ENCODE data around the gene DHX38. TPM values are rescaled to one million over a fixed set of nuclear protein-coding genes. Genes with fewer than 3 reads are reported as not detected.

The DHX38 gene
- total RNA-seq, 1 experiment from 2014 or later = 47.9 TPM

- DNase-seq (ENCODE audit: low read depth) = no peak
Measured at GRCh38 chr16:72122308-72122707, 28.7 kb downstream of the DHX38 start.

GRCh38 chr16:72122916-72123315 lies 29.3 kb downstream of the DHX38 start:
- DNase-seq (ENCODE audit: low read depth) = no peak

DNA sequence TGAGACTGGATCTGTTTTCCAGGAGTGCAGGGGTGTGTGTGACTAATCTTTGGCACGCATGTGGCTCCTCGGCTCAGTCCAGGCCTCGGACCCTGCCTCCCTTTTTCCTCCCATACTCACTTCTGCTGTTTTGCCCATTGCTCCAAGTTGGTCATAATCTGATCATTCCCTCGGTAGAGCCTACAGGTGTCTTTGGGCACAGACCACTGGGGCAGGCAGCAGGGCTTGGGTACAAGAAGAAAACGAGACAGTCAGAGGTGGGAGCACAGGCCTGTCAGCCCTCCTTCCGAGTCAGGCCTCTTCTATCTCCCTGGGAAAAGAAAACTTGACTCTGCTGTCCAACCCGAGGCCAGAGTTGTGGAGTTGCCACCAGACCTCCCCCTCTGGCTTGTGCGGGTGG lies 29.8 kb downstream of the DHX38 start:
- DNase-seq (ENCODE audit: low read depth) = no peak

- no peak for DNase-seq (ENCODE audit: low read depth)
Measured at GRCh38 chr16:72124148-72124547, 30.5 kb downstream of the DHX38 start.

- peak; percentile 73 for DNase-seq (ENCODE audit: low read depth)
Measured at GRCh38 chr16:72124761-72125634, 31.4 kb downstream of the DHX38 start.

DNA sequence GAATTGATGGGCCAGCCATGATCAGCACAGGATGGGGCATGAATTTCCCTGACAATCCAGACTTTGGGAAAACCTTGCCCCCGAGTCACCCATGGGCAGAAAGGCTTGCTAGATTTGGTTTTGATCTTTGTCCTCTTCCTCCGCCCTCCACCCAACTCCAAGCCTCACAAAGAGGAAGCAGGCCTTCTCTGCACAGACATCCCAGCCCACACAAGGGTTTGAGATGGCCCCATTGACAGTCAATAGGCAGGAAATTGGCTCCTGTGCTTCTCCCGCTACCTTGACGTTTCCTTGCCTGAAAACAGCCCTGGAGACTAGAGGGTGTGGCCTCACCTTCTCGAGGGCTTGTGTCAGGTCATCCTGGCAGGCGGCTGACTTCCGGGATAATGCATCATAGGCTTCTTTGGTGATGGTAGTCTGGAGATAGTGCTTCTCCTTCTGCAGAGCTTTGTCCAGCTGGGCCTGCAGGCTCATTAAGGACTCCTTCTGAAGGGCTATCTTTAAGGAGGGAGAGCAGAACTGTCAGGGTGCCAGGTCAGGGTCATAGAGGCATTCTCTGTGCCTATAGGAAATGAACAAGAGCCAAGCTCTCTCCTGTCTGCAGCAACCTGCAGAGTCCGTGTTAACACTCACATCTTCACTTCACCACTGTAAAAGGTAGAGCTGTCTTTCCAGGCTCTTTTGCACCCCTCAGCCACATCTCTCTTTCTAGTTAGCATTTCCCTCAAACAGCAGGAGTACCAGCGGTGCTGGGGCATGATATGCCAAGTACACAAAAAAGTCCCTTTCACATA lies 32.2 kb downstream of the DHX38 start:
- DNase-seq (ENCODE audit: low read depth) = no peak

GRCh38 chr16:72126429-72126765 lies 32.8 kb downstream of the DHX38 start:
- DNase-seq (ENCODE audit: low read depth) = no peak

- DNase-seq (ENCODE audit: low read depth) = no peak
Measured at GRCh38 chr16:72128701-72129100, 35.1 kb downstream of the DHX38 start.

- DNase-seq (ENCODE audit: low read depth) = no peak
Measured at GRCh38 chr16:72129976-72130656, 36.5 kb downstream of the DHX38 start.

DNA sequence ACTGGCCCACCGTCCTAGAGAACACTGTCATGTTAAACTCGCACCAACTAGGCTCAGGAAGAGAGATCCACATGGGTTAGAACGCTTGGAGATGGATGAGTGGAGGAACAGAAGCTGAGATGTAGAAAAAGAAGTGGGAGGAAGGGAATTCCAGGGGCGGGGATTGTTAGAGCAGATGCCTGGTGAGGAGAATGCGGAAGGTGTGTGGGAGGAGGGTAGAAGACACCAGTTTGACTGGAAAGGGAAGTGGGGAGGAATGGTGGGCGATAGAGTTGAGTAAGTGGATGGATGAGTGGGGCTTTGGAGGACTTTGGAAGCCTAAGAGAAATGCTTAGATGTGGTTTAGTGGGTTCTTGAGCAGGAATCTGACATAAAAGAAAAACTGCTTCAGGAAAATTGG lies 37.4 kb downstream of the DHX38 start:
- DNase-seq (ENCODE audit: low read depth) = no peak

DNA sequence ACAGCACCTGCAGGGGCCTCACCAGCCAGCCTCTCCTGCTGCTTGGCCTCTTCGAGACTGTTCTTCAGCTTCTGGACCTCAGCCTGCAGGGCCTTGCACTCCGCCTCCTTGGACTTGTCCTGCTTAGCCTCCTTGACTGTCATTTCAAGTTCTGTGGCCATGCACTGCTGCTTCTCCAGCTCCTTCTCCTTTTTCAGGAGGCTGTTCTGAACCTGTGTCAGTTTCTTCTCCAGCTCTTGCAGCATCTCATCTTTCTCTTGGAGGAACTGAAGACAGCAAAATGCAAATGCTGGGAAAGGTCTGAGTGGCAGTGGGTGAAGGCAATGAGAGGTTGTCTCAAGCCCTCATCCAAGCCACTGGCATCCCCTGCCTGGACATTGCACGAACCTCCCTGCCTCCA lies 39.1 kb downstream of the DHX38 start:
- no peak for DNase-seq (ENCODE audit: low read depth)

- DNase-seq (ENCODE audit: low read depth) = no peak
Measured at GRCh38 chr16:72134507-72134906, 40.9 kb downstream of the DHX38 start.

GRCh38 chr16:72137380-72138063 lies 43.9 kb downstream of the DHX38 start:
- DNase-seq (ENCODE audit: low read depth) = no peak

DNA sequence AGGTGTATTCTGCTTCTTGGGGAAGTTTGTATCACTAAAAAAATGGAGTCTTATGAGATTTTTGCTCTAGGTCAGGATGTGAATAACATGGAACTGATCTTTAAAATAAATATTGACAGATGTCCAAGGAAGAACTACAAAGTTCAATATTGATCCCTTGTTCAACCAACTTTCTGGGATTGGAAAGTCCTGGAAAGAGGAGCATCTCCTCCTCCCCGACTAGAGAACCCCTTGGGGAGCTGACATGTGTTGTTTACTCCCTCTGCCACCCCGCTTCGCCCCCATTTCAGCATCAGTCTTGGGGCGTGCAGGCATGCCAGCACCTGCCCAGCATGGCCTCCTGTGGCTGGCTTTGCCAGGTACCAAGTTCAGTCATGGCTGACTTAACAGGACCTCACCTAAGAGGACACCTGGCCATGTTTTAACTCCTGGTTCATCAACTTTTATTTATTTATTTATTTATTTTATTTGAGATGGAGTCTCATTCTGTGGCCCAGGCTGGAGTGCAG lies 44.5 kb downstream of the DHX38 start:
- DNase-seq (ENCODE audit: low read depth) = no peak

GRCh38 chr16:72139908-72140307 lies 46.3 kb downstream of the DHX38 start:
- DNase-seq (ENCODE audit: low read depth) = no peak

DNA sequence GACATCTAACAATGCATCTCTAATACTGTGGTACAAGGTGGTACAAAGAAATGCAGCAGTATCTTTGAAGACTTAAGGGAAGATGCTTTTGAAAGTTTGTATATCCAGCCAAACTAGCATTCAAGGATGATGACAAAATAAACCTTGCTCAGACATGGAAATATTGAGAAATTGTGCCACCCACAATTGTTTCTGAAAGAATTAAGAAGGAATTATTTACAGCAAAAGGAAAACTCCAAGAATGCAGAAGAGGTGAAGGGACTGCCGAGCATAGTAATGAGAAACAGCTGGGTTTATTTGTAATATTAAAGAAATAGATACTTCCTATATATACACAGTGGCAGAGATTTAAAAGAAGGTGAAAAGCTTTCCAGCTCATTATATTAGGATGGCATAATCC lies 48.8 kb downstream of the DHX38 start:
- DNase-seq (ENCODE audit: low read depth) = no peak

DNA sequence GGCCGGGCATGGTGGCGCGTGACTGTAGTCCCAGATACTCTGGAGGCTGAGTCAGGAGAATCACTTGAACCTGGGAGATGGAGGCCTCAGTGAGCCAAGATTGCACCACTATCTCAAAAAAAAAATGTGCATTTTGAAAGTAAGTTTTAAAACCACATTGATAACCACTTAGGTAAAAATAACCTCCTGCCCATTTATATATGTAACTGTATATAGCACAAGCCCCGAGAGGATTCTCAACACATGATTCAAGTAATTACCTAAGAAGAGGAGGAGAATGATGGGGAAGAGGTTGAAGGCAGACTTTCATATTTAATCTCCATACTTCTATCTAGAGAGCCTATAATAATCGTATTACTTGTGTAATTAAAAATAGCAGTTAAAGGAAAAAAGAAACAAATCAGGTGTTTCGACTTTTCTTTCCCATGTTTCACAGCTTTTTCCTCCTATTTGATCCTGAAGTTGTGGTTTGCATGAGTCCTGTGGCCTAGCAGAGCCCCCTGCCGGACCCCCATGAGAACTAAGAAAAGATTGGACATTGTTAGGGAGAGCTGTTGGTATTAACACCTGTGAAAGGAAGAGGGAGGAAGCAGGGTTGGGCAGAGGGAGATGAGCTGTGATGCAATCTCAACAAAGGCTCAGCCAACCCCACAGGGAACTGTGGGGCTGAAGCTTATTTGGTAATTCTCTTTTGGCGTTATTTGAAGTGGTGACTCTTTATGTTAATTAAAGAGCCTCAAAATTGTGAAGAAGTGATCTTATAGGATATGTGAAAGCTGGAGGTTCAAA lies 56.2 kb downstream of the DHX38 start:
- no peak for DNase-seq (ENCODE audit: low read depth)

- no peak for DNase-seq (ENCODE audit: low read depth)
Measured at GRCh38 chr16:72159386-72159785, 65.7 kb downstream of the DHX38 start.

DNA sequence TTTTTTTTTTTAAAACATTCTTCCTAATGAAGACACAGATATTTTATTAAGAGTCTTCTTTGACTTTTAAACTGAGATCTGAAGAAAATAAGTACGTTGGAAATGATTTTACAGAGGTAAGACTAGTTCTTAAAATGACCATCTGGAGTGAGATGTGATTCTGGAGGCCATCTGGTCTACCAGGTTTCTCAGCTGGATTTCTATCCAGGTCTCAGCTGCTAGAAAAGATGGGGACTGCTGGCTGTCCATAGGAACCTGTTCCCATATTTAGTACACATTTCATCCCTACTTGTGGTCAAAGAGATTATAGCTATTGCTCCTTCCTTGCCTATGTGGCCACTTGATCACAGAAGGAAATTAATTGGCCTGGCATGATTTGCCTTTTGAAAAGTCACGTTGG lies 66.2 kb downstream of the DHX38 start:
- no peak for DNase-seq (ENCODE audit: low read depth)

DNA sequence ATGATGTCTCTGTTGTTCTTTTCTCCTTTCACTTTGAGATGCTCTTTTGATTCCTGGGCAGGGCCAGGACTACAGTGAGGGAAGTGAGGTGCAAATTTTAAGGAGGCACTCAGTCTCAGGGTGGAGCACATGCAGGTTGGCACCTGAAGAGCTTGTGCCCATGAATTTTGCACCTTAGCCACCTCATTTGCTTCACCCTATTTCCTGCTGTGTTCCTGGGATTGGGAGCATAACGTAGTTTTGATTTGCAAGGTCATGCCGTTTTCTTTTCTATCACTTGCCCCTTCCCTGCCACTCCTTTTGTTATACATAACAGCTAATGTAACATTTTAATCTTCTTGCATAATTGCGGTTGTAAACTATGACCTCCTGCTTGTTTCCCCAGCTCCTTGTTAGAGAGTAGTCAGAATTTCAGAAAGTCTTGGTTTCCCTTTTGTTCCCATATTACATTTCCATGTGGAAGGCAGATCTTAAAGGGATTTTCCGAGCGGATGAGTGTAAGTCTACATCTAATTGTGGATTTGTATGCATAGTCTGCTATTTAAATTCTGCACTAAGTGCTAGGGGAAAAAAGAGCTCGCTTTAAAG lies 68.6 kb downstream of the DHX38 start:
- no peak for DNase-seq (ENCODE audit: low read depth)
